Activated CD8-positive, alpha-beta T cell treated with anti-CD3 and anti-CD28 coated beads for 36 hours (primary cell): Measurements from ENCODE around the gene RUFY4. TPM values are rescaled to one million over a fixed set of nuclear protein-coding genes. Genes with fewer than 3 reads are reported as not detected.

ENCODE experiments used
- ATAC-seq: fragments of 200-7000 bp; cut with Tn5 transposase; one replicate; pipeline ENCODE4 v1.10.0; 2021; ENCODE audit warnings: mild to moderate bottlenecking, moderate library complexity
- CTCF ChIA-PET: fragments of 350-600 bp; sonication (Branson Sonifier 250); formaldehyde crosslinking; loops from one replicate; lab custom pipeline; 2021; ENCODE audit warnings: antibody characterized with exemption; lab: Charles Lee
- POLR2A ChIA-PET: fragments of 350-600 bp; sonication (Branson Sonifier 250); formaldehyde crosslinking; loops from one replicate; lab custom pipeline; 2021; ENCODE audit warnings: antibody characterized with exemption; lab: Charles Lee
- DNase-seq: peaks from one replicate; pipeline ENCODE4 v3.0.0-alpha.2; 2020
- H3K27ac Mint-ChIP-seq: one replicate; pipeline ENCODE4 v1.8.0; 2021; ENCODE audit warnings: mild to moderate bottlenecking, mixed read lengths
- H3K27me3 Mint-ChIP-seq: one replicate; pipeline ENCODE4 v1.8.0; 2021; ENCODE audit warnings: mixed read lengths
- H3K36me3 Mint-ChIP-seq: one replicate; pipeline ENCODE4 v1.8.0; 2021; ENCODE audit warnings: low read depth, mixed read lengths
- H3K4me1 Mint-ChIP-seq: one replicate; pipeline ENCODE4 v1.8.0; 2021; ENCODE audit warnings: low read depth, mixed read lengths
- H3K4me3 Mint-ChIP-seq: one replicate; pipeline ENCODE4 v1.8.0; 2021; ENCODE audit warnings: mild to moderate bottlenecking, moderate library complexity, mixed read lengths
- H3K9me3 Mint-ChIP-seq: one replicate; pipeline ENCODE4 v1.8.0; 2021; ENCODE audit warnings: mixed read lengths
- CTCF ChIP-seq: fragments of 200-600 bp; IDR thresholded peaks from one replicate; pipeline ENCODE4 v1.8.0; 2022; ENCODE audit warnings: antibody characterized with exemption, mild to moderate bottlenecking
- intact Hi-C: fragments of 100-400 bp; cut with micrococcal nuclease; formaldehyde crosslinking; loops from one replicate; pipeline ENCODE4 v1.10.0; 2022
- total RNA-seq, 2 experiments: library from RNA; stranded (reverse); gene quantifications; one replicate each; pipeline ENCODE4 v1.2.3, GENCODE V29; 2021

RUFY4 gene
- total RNA-seq, 2 experiments from 2014 or later = 0.76 to 0.88 TPM

GRCh38 chr2:218047536-218048225 lies 21.4 kb upstream of the RUFY4 start:
- DNase-seq (no peak), ATAC-seq (no peak)
- Mint-ChIP-seq H3K27me3 (peaks cover 13% of the 10 kb centered on the region), H3K36me3 (no peaks in the 10 kb centered on the region), H3K9me3 (peaks cover 17% of the 10 kb centered on the region), H3K4me3 (no peak overlapping the region), H3K4me1 (no peaks in the 10 kb centered on the region), H3K27ac (no peak overlapping the region)
- TF ChIP-seq CTCF = no peak
- ChIA-PET CTCF (interaction anchor here (1.7 kb wide), 1 partner anchor 9 kb away, joined by 4 read pairs; no protein-coding TSS in a partner anchor), POLR2A (no interaction called here)
- intact Hi-C loops = no loop called here

- intact Hi-C loops = no loop called here
- no peak for ATAC-seq
- no peak overlapping the region for H3K27ac Mint-ChIP-seq
- no peaks in the 10 kb centered on the region for H3K36me3 Mint-ChIP-seq
- peaks cover 9% of the 10 kb centered on the region for H3K9me3 Mint-ChIP-seq
- H3K27me3 Mint-ChIP-seq = peaks cover 8% of the 10 kb centered on the region
- no peak for TF ChIP-seq CTCF
- DNase-seq = no peak
- no peaks in the 10 kb centered on the region for H3K4me1 Mint-ChIP-seq
- ChIA-PET CTCF (interaction anchor here (0.9 to 1.6 kb wide), 2 partner anchors 10 to 19 kb away, joined by 3 read pairs; no protein-coding TSS in a partner anchor), POLR2A (no interaction called here)
- H3K4me3 Mint-ChIP-seq = no peak overlapping the region
These were observed 17.1 kb upstream of the RUFY4 start for GRCh38 chr2:218051903-218052302.

GRCh38 chr2:218059289-218059688 lies 9.8 kb upstream of the RUFY4 start:
- intact Hi-C loops = no loop called here
- no peaks in the 10 kb centered on the region for H3K9me3 Mint-ChIP-seq
- TF ChIP-seq CTCF = no peak
- H3K4me3 Mint-ChIP-seq = no peak overlapping the region
- no peaks in the 10 kb centered on the region for H3K27me3 Mint-ChIP-seq
- POLR2A ChIA-PET = no interaction called here
- H3K36me3 Mint-ChIP-seq = no peaks in the 10 kb centered on the region
- DNase-seq (no peak), ATAC-seq (no peak)
- CTCF ChIA-PET = no interaction called here
- no peak overlapping the region for H3K27ac Mint-ChIP-seq
- no peaks in the 10 kb centered on the region for H3K4me1 Mint-ChIP-seq

GRCh38 chr2:218060118-218060517 lies 8.9 kb upstream of the RUFY4 start:
- POLR2A ChIA-PET = no interaction called here
- CTCF ChIA-PET = no interaction called here

More at GRCh38 chr2:218060118-218060517, 8.9 kb upstream of the RUFY4 start:
- no peak for DNase-seq
- intact Hi-C loops = no loop called here
- Mint-ChIP-seq H3K27ac (no peak overlapping the region), H3K4me3 (no peak overlapping the region), H3K27me3 (no peaks in the 10 kb centered on the region), H3K4me1 (no peaks in the 10 kb centered on the region), H3K36me3 (no peaks in the 10 kb centered on the region), H3K9me3 (no peaks in the 10 kb centered on the region)
- ATAC-seq = no peak
- no peak for TF ChIP-seq CTCF
